WTC11 (cell line): ENCODE measurements around the gene NOA1. TPM values are rescaled to one million over a fixed set of nuclear protein-coding genes. Genes with fewer than 3 reads are reported as not detected.

Source experiments
- ATAC-seq: fragments of 200-7000 bp; cut with Tn5 transposase; 2 replicates; pipeline ENCODE4 v1.10.0; 2021; ENCODE audit warnings: mild to moderate bottlenecking, moderate library complexity
- CTCF ChIA-PET: fragments of 300-600 bp; sonication (Branson Sonifier 250); formaldehyde crosslinking; loops from one replicate; lab custom pipeline; 2021; ENCODE audit warnings: antibody characterized with exemption; lab: Charles Lee
- POLR2A ChIA-PET: fragments of 350-600 bp; sonication (Branson Sonifier 250); formaldehyde crosslinking; loops from one replicate; lab custom pipeline; 2021; ENCODE audit warnings: antibody characterized with exemption; lab: Charles Lee
- DNase-seq: peaks from one replicate; pipeline ENCODE4 v3.0.0; 2021; ENCODE audit warnings: low spot score
- H3K27ac Mint-ChIP-seq: 2 replicates; pipeline ENCODE4 v1.8.0; 2021; ENCODE audit warnings: mixed read lengths
- H3K27me3 Mint-ChIP-seq: 2 replicates; pipeline ENCODE4 v1.8.0; 2021; ENCODE audit warnings: low read depth, mild to moderate bottlenecking, moderate library complexity, mixed read lengths
- H3K36me3 Mint-ChIP-seq: 2 replicates; pipeline ENCODE4 v1.8.0; 2021; ENCODE audit warnings: mixed read lengths
- H3K4me1 Mint-ChIP-seq: 2 replicates; pipeline ENCODE4 v1.8.0; 2022; ENCODE audit warnings: mixed read lengths
- H3K4me3 Mint-ChIP-seq: 2 replicates; pipeline ENCODE4 v1.8.0; 2021; ENCODE audit warnings: mild to moderate bottlenecking, moderate library complexity, mixed read lengths
- H3K9me3 Mint-ChIP-seq: 2 replicates; pipeline ENCODE4 v1.8.0; 2021; ENCODE audit warnings: mixed read lengths
- AFF4 ChIP-seq: sonication (generic); formaldehyde crosslinking; IDR thresholded peaks from 2 replicates; pipeline ENCODE4 v1.8.1; 2023; ENCODE audit warnings: mild to moderate bottlenecking, missing genetic modification reagents, borderline replicate concordance
- AR ChIP-seq: fragments of 250-450 bp; sonication (Bioruptor Pico); IDR thresholded peaks from 2 replicates; pipeline ENCODE4 v1.9.0; 2021; ENCODE audit warnings: mild to moderate bottlenecking
- ATF1 ChIP-seq: sonication (generic); formaldehyde crosslinking; IDR thresholded peaks from 2 replicates; pipeline ENCODE4 v1.8.1; 2023; ENCODE audit warnings: mild to moderate bottlenecking, moderate library complexity, missing genetic modification reagents
- ATF6 ChIP-seq: sonication (generic); formaldehyde crosslinking; IDR thresholded peaks from 2 replicates; pipeline ENCODE4 v1.8.1; 2023; ENCODE audit warnings: mild to moderate bottlenecking, missing genetic modification reagents
- CREB1 ChIP-seq: sonication (generic); formaldehyde crosslinking; IDR thresholded peaks from 2 replicates; pipeline ENCODE4 v1.8.0; 2023; ENCODE audit warnings: mild to moderate bottlenecking, missing genetic modification reagents
- E2F4 ChIP-seq: sonication (generic); formaldehyde crosslinking; IDR thresholded peaks from 2 replicates; pipeline ENCODE4 v1.8.1; 2022; ENCODE audit warnings: low read depth, mild to moderate bottlenecking, moderate library complexity, missing genetic modification reagents, borderline replicate concordance
- ESRRA ChIP-seq: sonication (generic); formaldehyde crosslinking; IDR thresholded peaks from 2 replicates; pipeline ENCODE4 v1.8.1; 2022; ENCODE audit warnings: mild to moderate bottlenecking, missing genetic modification reagents, borderline replicate concordance
- IRF2 ChIP-seq: sonication (generic); formaldehyde crosslinking; IDR thresholded peaks from 2 replicates; pipeline ENCODE4 v1.8.0; 2022; ENCODE audit warnings: low read depth, missing genetic modification reagents, borderline replicate concordance
- NFATC4 ChIP-seq: fragments of 250-450 bp; sonication (Bioruptor Pico); IDR thresholded peaks from 2 replicates; pipeline ENCODE4 v1.9.0; 2021; ENCODE audit warnings: mild to moderate bottlenecking
- NR3C1 ChIP-seq: sonication (generic); formaldehyde crosslinking; conservative IDR thresholded peaks from 2 replicates; pipeline ENCODE4 v1.8.1; 2023; ENCODE audit warnings: low read depth, mild to moderate bottlenecking, missing genetic modification reagents
- OVOL2 ChIP-seq: fragments of 250-450 bp; sonication (Bioruptor Pico); IDR thresholded peaks from 2 replicates; pipeline ENCODE4 v1.9.0; 2021; ENCODE audit warnings: mild to moderate bottlenecking, borderline replicate concordance
- PREB ChIP-seq: sonication (generic); formaldehyde crosslinking; IDR thresholded peaks from 2 replicates; pipeline ENCODE4 v1.8.1; 2022; ENCODE audit warnings: mild to moderate bottlenecking, missing genetic modification reagents, moderate library complexity, borderline replicate concordance
- RELA ChIP-seq: sonication (generic); formaldehyde crosslinking; IDR thresholded peaks from 2 replicates; pipeline ENCODE4 v1.8.1; 2022; ENCODE audit warnings: missing genetic modification reagents, mild to moderate bottlenecking, borderline replicate concordance
- RORB ChIP-seq: fragments of 250-450 bp; sonication (Bioruptor Pico); IDR thresholded peaks from 2 replicates; pipeline ENCODE4 v1.9.0; 2021; ENCODE audit warnings: mild to moderate bottlenecking
- USF1 ChIP-seq: sonication (generic); formaldehyde crosslinking; IDR thresholded peaks from 2 replicates; pipeline ENCODE4 v1.8.0; 2022; ENCODE audit warnings: mild to moderate bottlenecking, missing genetic modification reagents
- USF2 ChIP-seq: sonication (generic); formaldehyde crosslinking; IDR thresholded peaks from 2 replicates; pipeline ENCODE4 v1.8.1; 2023; ENCODE audit warnings: mild to moderate bottlenecking, missing genetic modification reagents, moderate library complexity
- ZMAT4 ChIP-seq: fragments of 250-450 bp; sonication (Bioruptor Pico); IDR thresholded peaks from 2 replicates; pipeline ENCODE4 v1.9.0; 2021; ENCODE audit warnings: mild to moderate bottlenecking
- ZNF281 ChIP-seq: sonication (generic); formaldehyde crosslinking; IDR thresholded peaks from 2 replicates; pipeline ENCODE4 v1.8.0; 2023; ENCODE audit warnings: mild to moderate bottlenecking, missing genetic modification reagents
- ZNF671 ChIP-seq: fragments of 250-450 bp; sonication (Bioruptor Pico); IDR thresholded peaks from 2 replicates; pipeline ENCODE4 v1.8.0; 2021; ENCODE audit warnings: mild to moderate bottlenecking
- total RNA-seq: library from RNA; stranded (reverse); gene quantifications from 3 replicates; pipeline ENCODE4 v1.2.3, GENCODE V29; 2021

Gene NOA1
- total RNA-seq, 1 experiment from 2014 or later, result 35.7 TPM

GRCh38 chr4:56977321-56978012 lies at the start of gene NOA1 (continued):
- 0 out of 2 replicates have a peak, but pooled peaks have one; percentile 10 for TF ChIP-seq ATF1 (CRISPR knock-in tag)
- TF ChIP-seq NR3C1 (CRISPR knock-in tag), result no peak

GRCh38 chr4:57023104-57023503 lies 45.7 kb upstream of the NOA1 start:
- no peak for ATAC-seq
- CTCF ChIA-PET, result no interaction called here
- no peak for DNase-seq
- POLR2A ChIA-PET, result no interaction called here
- no peak overlapping the region for H3K4me3 Mint-ChIP-seq
- TF ChIP-seq ZMAT4 (CRISPR knock-in tag) (no peak), IRF2 (CRISPR knock-in tag) (no peak), PREB (CRISPR knock-in tag) (no peak), RELA (CRISPR knock-in tag) (no peak), USF2 (CRISPR knock-in tag) (no peak), NR3C1 (CRISPR knock-in tag) (no peak), NFATC4 (no peak), AR (CRISPR knock-in tag) (no peak), CREB1 (CRISPR knock-in tag) (no peak), OVOL2 (CRISPR knock-in tag) (no peak), USF1 (no peak), ZNF671 (CRISPR knock-in tag) (no peak), AFF4 (CRISPR knock-in tag) (no peak), E2F4 (CRISPR knock-in tag) (no peak), ZNF281 (CRISPR knock-in tag) (no peak), ATF6 (CRISPR knock-in tag) (no peak), RORB (CRISPR knock-in tag) (no peak), ESRRA (CRISPR knock-in tag) (no peak)
- no peaks in the 10 kb centered on the region for H3K4me1 Mint-ChIP-seq
- H3K9me3 Mint-ChIP-seq, result no peaks in the 10 kb centered on the region
- H3K36me3 Mint-ChIP-seq, result peaks cover 82% of the 10 kb centered on the region
- H3K27me3 Mint-ChIP-seq, result no peaks in the 10 kb centered on the region
- H3K27ac Mint-ChIP-seq, result no peak overlapping the region
